Measurements from ENCODE around the gene MERTK.
"Not testable (repeated sequence)": the region's sequence is repeated elsewhere in the genome, so short reads cannot be mapped to it uniquely, and the experiment has no call there.

MERTK gene

GRCh38 chr2:111946294-111947114 lies 48.1 kb downstream of the MERTK start:
- no peak for DNase-seq (ENCODE audit: low spot score)

GRCh38 chr2:111947219-111947618 lies 48.8 kb downstream of the MERTK start:
- DNase-seq (ENCODE audit: low spot score): no peak

GRCh38 chr2:111948832-111949231 lies 50.4 kb downstream of the MERTK start:
- no peak for DNase-seq (ENCODE audit: low spot score)

- no peak for DNase-seq (ENCODE audit: low spot score)
Observed at GRCh38 chr2:111950236-111950635, 51.8 kb downstream of the MERTK start.

GRCh38 chr2:111951486-111951885 lies 53.1 kb downstream of the MERTK start:
- DNase-seq (ENCODE audit: low spot score): no peak

GRCh38 chr2:111952871-111953452 lies 54.6 kb downstream of the MERTK start:
- no peak for DNase-seq (ENCODE audit: low spot score)

- DNase-seq (ENCODE audit: low spot score): no peak
Observed at GRCh38 chr2:111954602-111955332, 56.4 kb downstream of the MERTK start.

GRCh38 chr2:111957872-111958354 lies 59.5 kb downstream of the MERTK start:
- no peak for DNase-seq (ENCODE audit: low spot score)

- no peak for DNase-seq (ENCODE audit: low spot score)
Observed at GRCh38 chr2:111958901-111959300, 60.5 kb downstream of the MERTK start.

- DNase-seq (ENCODE audit: low spot score): no peak
Observed at GRCh38 chr2:111961663-111962062, 63.3 kb downstream of the MERTK start.

- not testable (repeated sequence) for DNase-seq (ENCODE audit: low spot score)
Observed at GRCh38 chr2:111963086-111963485, 64.7 kb downstream of the MERTK start.

GRCh38 chr2:111963508-111963907 lies 65.1 kb downstream of the MERTK start:
- DNase-seq (ENCODE audit: low spot score): not testable (repeated sequence)

- no peak for DNase-seq (ENCODE audit: low spot score)
Observed at GRCh38 chr2:111965062-111965461, 66.7 kb downstream of the MERTK start.

- DNase-seq (ENCODE audit: low spot score): no peak
Observed at GRCh38 chr2:111966241-111966640, 67.8 kb downstream of the MERTK start.

GRCh38 chr2:111967018-111967417 lies 68.6 kb downstream of the MERTK start:
- no peak for DNase-seq (ENCODE audit: low spot score)

- DNase-seq (ENCODE audit: low spot score): no peak
Observed at GRCh38 chr2:111970453-111970852, 72.0 kb downstream of the MERTK start.

GRCh38 chr2:111972955-111973565 lies 74.7 kb downstream of the MERTK start:
- no peak for DNase-seq (ENCODE audit: low spot score)

GRCh38 chr2:111973701-111974100 lies 75.3 kb downstream of the MERTK start:
- DNase-seq (ENCODE audit: low spot score): no peak

- no peak for DNase-seq (ENCODE audit: low spot score)
Observed at GRCh38 chr2:111975053-111975552, 76.7 kb downstream of the MERTK start.

- DNase-seq (ENCODE audit: low spot score): no peak
Observed at GRCh38 chr2:111975819-111976218, 77.4 kb downstream of the MERTK start.

GRCh38 chr2:111977240-111977639 lies 78.8 kb downstream of the MERTK start:
- DNase-seq (ENCODE audit: low spot score): no peak
